ENCODE data around the gene NEK8.

DNA sequence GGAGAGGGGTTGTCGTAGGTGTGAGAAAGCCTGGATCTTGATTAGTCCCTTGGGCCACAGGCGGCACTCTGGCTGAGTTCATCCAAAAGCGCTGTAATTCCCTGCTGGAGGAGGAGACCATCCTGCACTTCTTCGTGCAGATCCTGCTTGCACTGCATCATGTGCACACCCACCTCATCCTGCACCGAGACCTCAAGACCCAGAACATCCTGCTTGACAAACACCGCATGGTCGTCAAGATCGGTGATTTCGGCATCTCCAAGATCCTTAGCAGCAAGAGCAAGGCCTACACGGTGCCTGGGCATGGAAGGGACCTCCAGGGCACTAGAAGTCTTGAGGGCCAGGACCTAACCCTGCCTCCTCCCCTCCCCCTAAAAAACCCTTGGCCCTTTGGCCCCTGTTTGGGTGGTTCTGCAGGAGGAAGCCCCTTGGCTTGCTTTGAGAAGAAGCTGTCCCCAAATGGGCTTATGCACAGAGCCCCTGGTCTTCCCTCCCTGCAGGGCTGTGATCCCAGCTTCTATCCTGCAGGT is 6.2 kb downstream of the NEK8 start:
- TF ChIP-seq, protein P1, sequence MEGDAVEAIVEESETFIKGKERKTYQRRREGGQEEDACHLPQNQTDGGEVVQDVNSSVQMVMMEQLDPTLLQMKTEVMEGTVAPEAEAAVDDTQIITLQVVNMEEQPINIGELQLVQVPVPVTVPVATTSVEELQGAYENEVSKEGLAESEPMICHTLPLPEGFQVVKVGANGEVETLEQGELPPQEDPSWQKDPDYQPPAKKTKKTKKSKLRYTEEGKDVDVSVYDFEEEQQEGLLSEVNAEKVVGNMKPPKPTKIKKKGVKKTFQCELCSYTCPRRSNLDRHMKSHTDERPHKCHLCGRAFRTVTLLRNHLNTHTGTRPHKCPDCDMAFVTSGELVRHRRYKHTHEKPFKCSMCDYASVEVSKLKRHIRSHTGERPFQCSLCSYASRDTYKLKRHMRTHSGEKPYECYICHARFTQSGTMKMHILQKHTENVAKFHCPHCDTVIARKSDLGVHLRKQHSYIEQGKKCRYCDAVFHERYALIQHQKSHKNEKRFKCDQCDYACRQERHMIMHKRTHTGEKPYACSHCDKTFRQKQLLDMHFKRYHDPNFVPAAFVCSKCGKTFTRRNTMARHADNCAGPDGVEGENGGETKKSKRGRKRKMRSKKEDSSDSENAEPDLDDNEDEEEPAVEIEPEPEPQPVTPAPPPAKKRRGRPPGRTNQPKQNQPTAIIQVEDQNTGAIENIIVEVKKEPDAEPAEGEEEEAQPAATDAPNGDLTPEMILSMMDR (IDR thresholded peaks at IDR 0.05; ENCODE audit: poor library complexity, severe bottlenecking): no peak
- TF ChIP-seq EZH2 (IDR thresholded peaks at IDR 0.05; ENCODE audit: borderline replicate concordance, insufficient read depth, low read length, poor library complexity, severe bottlenecking): no peak
